Liver (tissue), 3 donors: ENCODE measurements around the gene TMTC2.

Experiments
- ATF3 ChIP-seq: IDR thresholded peaks from 2 replicates; pipeline ENCODE4 v1.6.1; 2016; ENCODE audit warnings: antibody characterized with exemption
- GABPA ChIP-seq, 2 donors: IDR thresholded peaks in 1 of 2; conservative IDR thresholded peaks in 1 of 2; 2 replicates each; pipeline ENCODE4 v1.6.1; 2016; ENCODE audit warnings: antibody characterized with exemption in 2 of 2, mild to moderate bottlenecking in 1 of 2, moderate library complexity in 1 of 2
- JUND ChIP-seq, 2 donors: IDR thresholded peaks; 2 replicates each; pipeline ENCODE4 v1.6.1; 2016; ENCODE audit warnings: antibody characterized with exemption in 2 of 2
- MAX ChIP-seq: IDR thresholded peaks from 2 replicates; pipeline ENCODE4 v1.6.1; 2016; ENCODE audit warnings: antibody characterized with exemption
- RAD21 ChIP-seq, 2 donors: IDR thresholded peaks; 2 replicates each; pipeline ENCODE4 v1.6.1; 2016; ENCODE audit warnings: antibody characterized with exemption in 2 of 2, mild to moderate bottlenecking in 2 of 2
- REST ChIP-seq: IDR thresholded peaks from 2 replicates; pipeline ENCODE4 v1.6.1; 2016; ENCODE audit warnings: antibody characterized with exemption, mild to moderate bottlenecking
- SP1 ChIP-seq: IDR thresholded peaks from 2 replicates; pipeline ENCODE4 v1.6.1; 2018; ENCODE audit warnings: antibody characterized with exemption, mild to moderate bottlenecking
- TF ChIP-seq, protein P1 (sequence below): fragments of 150-350 bp; IDR thresholded peaks from 2 replicates; pipeline ENCODE4 v1.5.1; 2017; ENCODE audit warnings: improper control_type of control experiment, low read depth, low read length; ENCODE audit not compliant: missing input control
- donor health status: healthy.
- donor health status: healthy.

DNA sequence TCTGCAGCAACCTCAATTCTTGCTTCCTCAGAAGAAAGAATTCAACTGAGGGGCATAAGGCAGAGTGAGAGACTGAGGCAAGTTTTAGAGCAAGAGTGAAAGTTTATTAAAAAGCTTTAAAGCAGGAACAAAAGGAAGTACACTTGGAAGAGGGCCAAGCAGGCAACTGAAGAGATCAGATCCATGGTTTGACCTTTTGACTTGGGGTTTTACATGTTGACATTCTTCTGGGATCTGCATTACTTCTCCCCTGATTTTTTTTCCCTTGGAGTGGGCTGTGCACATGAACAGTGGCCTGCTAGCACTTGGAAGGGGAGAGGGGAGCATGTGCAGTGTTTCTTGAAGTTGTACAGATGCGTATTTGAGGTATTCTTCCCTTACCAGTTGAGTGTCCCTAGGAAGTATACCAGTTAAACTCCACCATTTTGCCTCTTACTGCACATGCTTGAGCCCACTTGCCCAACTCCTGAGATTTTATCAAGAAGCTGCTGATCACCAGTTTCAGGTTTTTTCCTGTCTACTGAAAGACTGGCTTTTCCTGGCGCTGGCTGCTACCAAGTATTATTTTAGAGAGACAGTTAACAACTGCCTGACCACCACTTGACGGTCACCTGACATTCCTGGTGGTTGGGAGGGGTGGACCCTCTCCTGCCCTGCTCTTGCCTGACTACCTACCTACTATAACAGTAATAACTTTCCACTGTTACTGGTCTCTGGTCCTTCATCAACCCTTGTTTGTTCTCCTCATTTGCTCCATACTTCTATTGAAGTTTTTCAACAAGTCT, 26.0 kb upstream of the TMTC2 start:
- TF ChIP-seq GABPA (IDR thresholded peaks at IDR 0.05 in 1 of 2, conservative IDR thresholded peaks at IDR 0.05 in 1 of 2) (no peak), ATF3 (no peak), MAX (no peak), REST (no peak), RAD21 (IDR thresholded peaks at IDR 0.05) (no peak), JUND (IDR thresholded peaks at IDR 0.05) (no peak), SP1 (no peak)
- TF ChIP-seq, protein P1, sequence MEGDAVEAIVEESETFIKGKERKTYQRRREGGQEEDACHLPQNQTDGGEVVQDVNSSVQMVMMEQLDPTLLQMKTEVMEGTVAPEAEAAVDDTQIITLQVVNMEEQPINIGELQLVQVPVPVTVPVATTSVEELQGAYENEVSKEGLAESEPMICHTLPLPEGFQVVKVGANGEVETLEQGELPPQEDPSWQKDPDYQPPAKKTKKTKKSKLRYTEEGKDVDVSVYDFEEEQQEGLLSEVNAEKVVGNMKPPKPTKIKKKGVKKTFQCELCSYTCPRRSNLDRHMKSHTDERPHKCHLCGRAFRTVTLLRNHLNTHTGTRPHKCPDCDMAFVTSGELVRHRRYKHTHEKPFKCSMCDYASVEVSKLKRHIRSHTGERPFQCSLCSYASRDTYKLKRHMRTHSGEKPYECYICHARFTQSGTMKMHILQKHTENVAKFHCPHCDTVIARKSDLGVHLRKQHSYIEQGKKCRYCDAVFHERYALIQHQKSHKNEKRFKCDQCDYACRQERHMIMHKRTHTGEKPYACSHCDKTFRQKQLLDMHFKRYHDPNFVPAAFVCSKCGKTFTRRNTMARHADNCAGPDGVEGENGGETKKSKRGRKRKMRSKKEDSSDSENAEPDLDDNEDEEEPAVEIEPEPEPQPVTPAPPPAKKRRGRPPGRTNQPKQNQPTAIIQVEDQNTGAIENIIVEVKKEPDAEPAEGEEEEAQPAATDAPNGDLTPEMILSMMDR: no peak
